CD4-positive, alpha-beta T cell treated with Interferon gamma for 1 hour (primary cell): ENCODE data around the gene HLA-DOB.

ENCODE experiments used
- DNase-seq: peaks from one replicate; pipeline ENCODE4 v3.0.0-alpha.2; 2020

Gene HLA-DOB

GRCh38 chr6:32816746-32817204 is at the start of gene HLA-DOB:
HLA-DOB (minus strand) TSS chr6:32817002; CDS start chr6:32816951, 51 bp downstream.
- no peak for DNase-seq

DNA sequence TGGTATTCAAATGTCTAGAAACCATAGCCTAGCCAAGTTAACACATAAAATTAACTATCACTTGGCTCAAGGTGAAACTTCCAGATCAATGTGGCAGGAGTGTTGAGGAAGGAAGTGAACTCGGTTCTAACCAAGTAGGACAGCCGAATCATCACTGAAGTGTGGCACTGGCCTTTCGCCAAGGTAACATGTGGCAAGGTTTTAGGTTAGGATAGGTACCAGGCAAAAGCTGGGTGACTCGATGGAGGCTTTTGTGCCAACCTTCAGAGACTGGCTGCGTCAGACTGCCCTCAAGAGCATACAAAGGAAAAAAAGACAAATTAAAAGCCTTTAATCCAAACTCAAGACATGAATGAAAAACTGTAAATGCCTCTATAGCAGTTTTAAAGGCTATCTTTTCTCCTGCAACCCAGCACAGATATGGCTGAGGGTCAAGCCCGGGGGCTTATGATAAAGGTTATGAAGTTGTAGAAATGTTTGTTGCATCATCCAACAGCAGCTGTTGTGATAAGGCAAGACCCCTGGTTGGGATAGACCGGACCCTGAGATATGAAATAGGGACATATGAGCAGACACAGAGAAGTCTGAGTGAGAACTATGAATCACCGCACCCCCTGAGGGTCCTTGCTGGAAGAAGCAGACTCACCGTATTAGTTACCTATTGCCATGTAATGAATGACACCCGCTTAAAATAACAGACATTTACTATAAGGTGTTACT is 49.1 kb upstream of the HLA-DOB start:
- no peak for DNase-seq

DNA sequence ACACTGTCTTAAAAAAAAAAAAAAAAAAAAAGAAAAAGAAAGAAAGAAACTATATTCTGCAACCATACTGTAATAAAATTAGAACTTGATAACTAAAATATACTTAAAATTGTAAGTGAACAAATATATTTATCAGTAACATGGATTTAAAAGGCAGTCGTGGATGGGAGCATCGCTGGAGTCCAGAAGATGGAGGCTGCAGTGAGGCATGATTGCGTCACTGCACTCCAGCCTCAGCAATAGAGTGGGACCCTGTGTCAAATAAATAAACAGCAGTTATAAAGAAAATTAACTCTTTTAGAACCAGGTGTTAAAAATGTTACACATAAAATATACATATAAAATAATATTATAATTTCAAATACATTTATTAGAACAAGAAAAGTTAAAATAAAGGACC is 45.9 kb upstream of the HLA-DOB start:
- DNase-seq: no peak

DNA sequence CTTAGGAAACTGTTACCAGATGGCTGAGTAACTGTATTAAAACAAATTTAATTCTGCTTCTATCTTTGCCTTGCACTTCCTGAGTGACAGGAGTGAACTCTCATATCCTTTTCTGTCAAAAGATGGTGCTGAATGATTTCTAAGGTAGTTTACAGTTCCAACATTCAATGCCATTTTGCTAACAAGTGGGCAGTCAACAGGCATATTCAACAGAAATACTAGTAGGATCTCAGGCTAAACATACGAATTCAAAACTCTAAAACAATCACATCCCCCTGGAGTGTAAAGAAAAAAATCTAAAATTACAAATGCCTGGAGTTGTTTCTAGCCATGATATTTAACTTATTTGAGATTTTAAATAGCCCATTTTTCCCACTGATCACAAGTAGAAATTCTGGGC is 43.9 kb upstream of the HLA-DOB start:
- DNase-seq: no peak

- DNase-seq: no peak
These were observed 41.4 kb upstream of the HLA-DOB start for GRCh38 chr6:32858194-32858593.

- DNase-seq: no peak
These were observed 40.5 kb upstream of the HLA-DOB start for GRCh38 chr6:32857156-32857891.

GRCh38 chr6:32855467-32856174 is 38.8 kb upstream of the HLA-DOB start:
- no peak for DNase-seq

DNA sequence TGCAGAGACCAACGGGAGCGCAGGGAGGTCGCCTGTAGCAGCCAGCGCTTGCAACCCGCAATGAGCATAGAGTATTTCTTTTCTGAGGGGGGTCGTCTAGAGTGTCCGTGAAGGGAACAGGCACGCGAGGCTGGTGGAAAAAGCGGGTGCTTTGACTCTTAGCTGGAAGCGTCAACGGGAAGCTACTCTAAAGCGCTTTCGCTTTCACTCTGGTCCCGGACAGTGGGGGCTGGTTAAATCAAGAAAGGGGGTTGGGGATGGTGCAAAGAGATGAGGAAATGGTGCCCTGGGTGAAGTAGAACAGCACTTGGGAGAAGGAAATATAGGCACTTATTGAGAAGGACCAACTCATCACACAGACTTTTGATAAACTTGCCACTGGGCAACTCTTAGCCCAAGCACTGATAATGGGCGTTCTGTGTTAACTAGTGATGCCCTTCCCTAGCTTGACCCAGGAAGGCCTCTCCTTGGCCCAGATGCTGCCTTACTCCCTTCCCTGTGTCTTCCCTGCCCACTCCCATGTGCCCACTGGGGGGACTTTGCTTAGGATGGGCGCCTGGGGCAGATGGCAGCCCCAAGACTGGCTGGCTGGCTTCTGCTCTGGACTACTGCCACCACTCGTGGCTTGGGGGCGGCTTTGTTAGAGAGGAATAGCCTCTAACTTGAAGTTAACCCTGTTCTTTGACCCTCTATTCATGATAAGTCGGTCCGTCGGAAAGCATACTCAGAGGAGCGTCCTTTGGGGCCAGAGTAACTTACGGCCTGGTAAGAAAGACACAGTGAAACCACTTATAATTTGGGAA is 37.8 kb upstream of the HLA-DOB start:
- peak; percentile 51 for DNase-seq

GRCh38 chr6:32853541-32854375 is 37.0 kb upstream of the HLA-DOB start, which contains the start of the genes PSMB9 and TAP1:
PSMB9 (plus strand) TSS chr6:32854192; CDS start chr6:32854230, 38 bp downstream.
TAP1 (minus strand) TSS chr6:32853704; CDS start chr6:32853636, 68 bp downstream.
- peak; percentile 97 for DNase-seq

DNA sequence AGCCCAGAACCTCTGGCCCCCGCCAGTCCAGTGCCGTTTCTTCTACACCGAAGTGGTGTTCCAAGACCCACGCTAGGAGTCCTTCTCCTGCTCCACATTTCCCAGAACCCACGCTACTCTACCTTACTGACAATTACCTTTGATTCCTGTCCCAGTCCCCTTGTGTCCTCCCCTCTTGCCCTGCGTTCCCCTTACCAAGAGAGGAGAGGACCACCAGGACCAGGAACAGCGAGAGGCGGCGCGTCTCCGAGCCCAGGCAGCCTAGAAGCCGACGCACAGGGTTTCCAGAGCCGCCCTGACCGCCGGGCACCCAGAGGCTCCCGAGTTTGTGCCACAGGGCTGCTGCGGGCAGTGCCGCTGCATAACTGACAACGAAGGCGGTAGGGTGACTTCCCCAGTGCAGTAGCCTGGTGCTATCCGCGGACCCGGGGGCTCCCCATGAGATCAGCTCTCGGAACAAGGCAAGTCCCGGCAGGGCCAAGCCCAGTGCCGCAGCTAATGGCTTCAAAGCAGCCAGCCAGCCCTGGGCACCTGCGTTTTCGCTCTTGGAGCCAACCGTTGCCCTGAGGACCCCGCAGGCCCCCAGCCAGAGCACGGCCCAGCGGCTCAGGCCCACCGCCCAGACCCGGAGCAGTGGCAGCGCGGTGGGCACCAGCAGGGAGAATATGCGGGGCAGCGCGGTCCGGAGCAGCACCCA is 36.2 kb upstream of the HLA-DOB start:
- peak; percentile 62 for DNase-seq

GRCh38 chr6:32852018-32852843 is 35.4 kb upstream of the HLA-DOB start:
- peak; percentile 52 for DNase-seq

DNA sequence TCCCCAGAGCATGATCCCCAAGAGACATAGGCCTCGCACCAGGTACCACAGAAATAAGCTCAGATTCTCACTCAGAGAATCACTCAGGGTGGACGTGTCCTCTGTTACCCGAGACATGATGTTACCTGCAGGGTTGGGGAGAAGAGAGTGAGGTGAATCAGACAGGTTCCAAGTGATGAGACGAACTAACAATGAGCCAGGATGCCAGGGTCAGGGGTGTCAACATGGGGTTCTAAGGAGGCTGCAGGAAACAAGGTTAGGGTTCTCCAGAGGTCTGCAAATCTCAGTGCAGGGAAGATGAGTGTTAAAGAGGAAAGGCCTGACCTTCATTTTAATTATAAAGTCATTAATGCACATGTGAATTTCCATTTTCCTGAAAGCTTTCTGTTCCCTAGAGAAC is 34.2 kb upstream of the HLA-DOB start:
- no peak for DNase-seq

DNA sequence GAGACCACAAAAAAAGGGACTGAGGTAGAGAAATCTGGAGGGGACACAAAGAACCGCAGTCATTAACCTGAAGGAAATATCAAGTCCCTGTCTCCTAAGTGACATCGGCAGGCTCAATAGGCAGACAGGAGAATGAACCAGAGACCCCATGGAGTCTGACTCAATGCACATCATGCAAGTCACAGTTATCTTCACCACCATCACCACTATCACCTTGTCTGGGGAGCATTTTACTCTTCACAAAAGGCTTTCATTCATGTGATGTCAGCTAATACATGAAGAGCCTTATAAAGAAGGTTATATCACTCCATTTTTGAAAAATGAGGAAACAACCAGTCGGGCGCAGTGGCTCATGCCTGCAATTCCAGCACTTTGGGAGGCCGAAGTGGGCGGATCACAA is 32.3 kb upstream of the HLA-DOB start:
- DNase-seq: no peak

DNA sequence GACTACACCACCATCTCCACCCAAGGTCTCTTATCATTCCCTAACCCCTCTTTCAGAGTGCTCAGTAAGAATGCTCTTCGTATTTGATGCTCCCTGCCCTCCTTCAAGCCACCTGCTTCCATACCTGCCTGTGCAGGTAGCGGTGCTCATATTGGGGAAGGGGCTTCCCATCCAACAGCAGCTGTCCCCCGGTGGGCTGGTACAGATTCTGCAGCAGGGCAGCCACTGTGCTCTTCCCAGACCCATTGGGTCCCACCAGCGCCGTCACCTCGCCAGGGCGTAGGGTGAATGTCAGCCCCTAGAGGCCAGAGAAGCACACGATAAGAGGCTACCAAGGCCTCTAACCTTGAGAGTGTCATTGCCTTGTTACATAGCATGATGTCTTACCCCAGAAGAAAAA is 31.0 kb upstream of the HLA-DOB start:
- no peak for DNase-seq

DNA sequence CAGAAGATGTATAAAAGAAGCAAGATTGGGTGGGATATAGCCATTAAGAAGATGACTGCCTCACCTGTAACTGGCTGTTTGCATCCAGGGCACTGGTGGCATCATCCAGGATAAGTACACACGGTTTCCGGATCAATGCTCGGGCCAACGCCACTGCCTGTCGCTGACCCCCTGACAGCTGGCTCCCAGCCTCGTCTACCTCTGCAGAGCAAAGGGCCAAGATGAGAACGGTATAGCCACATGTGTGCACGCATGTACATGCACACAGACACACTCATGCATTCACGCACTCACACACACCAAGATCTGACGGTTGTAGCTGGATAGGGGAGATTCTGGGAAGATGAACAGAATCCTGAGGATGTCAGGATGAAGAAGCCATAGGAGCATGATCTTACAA is 30.2 kb upstream of the HLA-DOB start:
- DNase-seq: no peak

GRCh38 chr6:32845384-32845884 is 28.6 kb upstream of the HLA-DOB start:
- peak; percentile 70 for DNase-seq

- DNase-seq: no peak
These were observed 28.1 kb upstream of the HLA-DOB start for GRCh38 chr6:32844839-32845383.

GRCh38 chr6:32843979-32844838 is 27.4 kb upstream of the HLA-DOB start, which contains the start of gene PSMB8:
PSMB8 (minus strand) TSS chr6:32844047; CDS start chr6:32843996, 51 bp downstream.
- peak; percentile 98 for DNase-seq
